Naive thymus-derived CD4-positive, alpha-beta T cell (primary cell): ENCODE measurements around the gene CAMTA1. TPM values are rescaled to one million over a fixed set of nuclear protein-coding genes. Genes with fewer than 3 reads are reported as not detected.

Experiments
- ATAC-seq: fragments of 150-1000 bp; cut with Tn5 transposase; 2 replicates; pipeline ENCODE4 v1.10.0; 2021; ENCODE audit warnings: mild to moderate bottlenecking, moderate library complexity
- CTCF ChIA-PET: fragments of 350-600 bp; sonication (Branson Sonifier 250); formaldehyde crosslinking; loops from one replicate; lab custom pipeline; 2021; ENCODE audit warnings: antibody characterized with exemption; lab: Charles Lee
- POLR2A ChIA-PET: fragments of 350-600 bp; sonication (Branson Sonifier 250); formaldehyde crosslinking; loops from one replicate; lab custom pipeline; 2021; ENCODE audit warnings: antibody characterized with exemption, inconsistent platforms; lab: Charles Lee
- DNase-seq, 9 donors: peaks; one replicate each; pipeline versions ENCODE4 v3.0.0 to v3.0.0-alpha.2; 2020 to 2022; ENCODE audit warnings: mixed read lengths in 1 of 9
- H3K27ac ChIP-seq: one replicate; pipeline ENCODE4 v1.7.0; 2013; ENCODE audit warnings: mild to moderate bottlenecking, low read depth, low read length, moderate library complexity
- H3K27me3 ChIP-seq, 2 donors: one replicate each; pipeline ENCODE4 v1.7.0; 2013; ENCODE audit warnings: low read length in 2 of 2, mild to moderate bottlenecking in 2 of 2, moderate library complexity in 2 of 2; ENCODE audit not compliant: control insufficient read depth in 2 of 2, insufficient read depth in 2 of 2
- H3K36me3 ChIP-seq, 3 experiments: 1 replicate in 2 of 3; 2 replicates in 1 of 3; pipeline ENCODE4 v1.7.0; 2013; ENCODE audit warnings: low read length in 3 of 3, mild to moderate bottlenecking in 3 of 3, moderate library complexity in 1 of 3; ENCODE audit not compliant: insufficient read depth in 3 of 3, control insufficient read depth in 2 of 3
- H3K4me1 ChIP-seq, 2 donors: one replicate each; pipeline ENCODE4 v1.7.0; 2013; ENCODE audit warnings: low read length in 2 of 2, mild to moderate bottlenecking in 2 of 2, moderate library complexity in 1 of 2; ENCODE audit not compliant: control insufficient read depth in 2 of 2, insufficient read depth in 2 of 2
- H3K4me3 ChIP-seq: 2 replicates; pipeline ENCODE4 v1.7.0; 2013; ENCODE audit warnings: mild to moderate bottlenecking, low read length
- H3K9me3 ChIP-seq, 3 experiments: 1 replicate in 2 of 3; 2 replicates in 1 of 3; pipeline ENCODE4 v1.7.0; 2013; ENCODE audit warnings: low read length in 3 of 3; ENCODE audit not compliant: control insufficient read depth in 2 of 3
- H3K27ac Mint-ChIP-seq, 9 donors: one replicate each; pipeline ENCODE4 v1.8.0; 2020 to 2022; ENCODE audit warnings: mixed read lengths in 9 of 9, mild to moderate bottlenecking in 8 of 9, moderate library complexity in 5 of 9, inconsistent platforms in 2 of 9
- H3K27me3 Mint-ChIP-seq, 5 donors: one replicate each; pipeline ENCODE4 v1.8.0; 2021 to 2022; ENCODE audit warnings: mixed read lengths in 5 of 5, mild to moderate bottlenecking in 1 of 5
- H3K36me3 Mint-ChIP-seq, 5 donors: one replicate each; pipeline ENCODE4 v1.8.0; 2020 to 2022; ENCODE audit warnings: mixed read lengths in 5 of 5, mild to moderate bottlenecking in 3 of 5, inconsistent platforms in 1 of 5
- H3K4me1 Mint-ChIP-seq, 7 donors: one replicate each; pipeline ENCODE4 v1.8.0; 2020 to 2022; ENCODE audit warnings: mixed read lengths in 7 of 7, mild to moderate bottlenecking in 3 of 7, inconsistent platforms in 1 of 7
- H3K4me3 Mint-ChIP-seq, 10 donors: one replicate each; pipeline ENCODE4 v1.8.0; 2020 to 2022; ENCODE audit warnings: mild to moderate bottlenecking in 10 of 10, mixed read lengths in 10 of 10, moderate library complexity in 6 of 10, inconsistent platforms in 2 of 10
- H3K9me3 Mint-ChIP-seq, 11 donors: one replicate each; pipeline ENCODE4 v1.8.0; 2020 to 2022; ENCODE audit warnings: mixed read lengths in 11 of 11, mild to moderate bottlenecking in 4 of 11, inconsistent platforms in 1 of 11, moderate library complexity in 1 of 11
- intact Hi-C, 2 donors: fragments of 100-400 bp; cut with micrococcal nuclease; formaldehyde crosslinking; loops; one replicate each; pipeline ENCODE4 v1.15.1; 2023
- polyA plus RNA-seq, 2 donors: library from polyadenylated mRNA; unstranded; fragments of 300-500 nt; fragmentation: Illumina TruSeq; gene quantifications; one replicate each; pipeline ENCODE4 v1.2.3, GENCODE V29; 2021
- total RNA-seq, 6 experiments: library from RNA in 5 of 6; stranded (reverse) in 5 of 6; gene quantifications; 1 replicate in 5 of 6; 2 replicates in 1 of 6; pipeline ENCODE4 v1.2.3 and lab custom pipeline; 2021 to 2026

The CAMTA1 gene
- total and polyA plus RNA-seq, 7 experiments from 2014 or later: 38.1 to 68.6 (median 42.6) TPM

GRCh38 chr1:6939363-6939762 is 154.1 kb downstream of the CAMTA1 start:
- no peak overlapping the region for H3K4me3 ChIP-seq
- intact Hi-C loops: no loop called here
- no peaks in the 10 kb centered on the region for H3K36me3 ChIP-seq
- ChIA-PET POLR2A (no interaction called here), CTCF (no interaction called here)
- Mint-ChIP-seq H3K27me3 (peaks cover 0 to 12% (median 8%) of the 10 kb centered on the region in 5 donors), H3K9me3 (no peaks in the 10 kb centered on the region), H3K36me3 (peaks cover 0 to 5% (median 0%) of the 10 kb centered on the region in 5 donors), H3K4me3 (no peak overlapping the region), H3K27ac (no peak overlapping the region), H3K4me1 (no peaks in the 10 kb centered on the region)
- no peak overlapping the region for H3K27ac ChIP-seq
- H3K9me3 ChIP-seq: no peaks in the 10 kb centered on the region
- DNase-seq: no peak
- no peaks in the 10 kb centered on the region for H3K27me3 ChIP-seq
- no peak for ATAC-seq
- no peaks in the 10 kb centered on the region for H3K4me1 ChIP-seq

- intact Hi-C loops: no loop called here
- no peak overlapping the region for H3K27ac ChIP-seq
- POLR2A ChIA-PET: no interaction called here
- Mint-ChIP-seq H3K27ac (no peak overlapping the region), H3K4me3 (no peak overlapping the region), H3K36me3 (peaks cover 0 to 5% (median 0%) of the 10 kb centered on the region in 5 donors), H3K9me3 (no peaks in the 10 kb centered on the region), H3K27me3 (peaks cover 0 to 12% (median 5%) of the 10 kb centered on the region in 5 donors), H3K4me1 (no peaks in the 10 kb centered on the region)
- no peak overlapping the region for H3K4me3 ChIP-seq
- H3K36me3 ChIP-seq: no peaks in the 10 kb centered on the region
- no peaks in the 10 kb centered on the region for H3K27me3 ChIP-seq
- DNase-seq: no peak
- H3K9me3 ChIP-seq: no peaks in the 10 kb centered on the region
- ATAC-seq: no peak
- H3K4me1 ChIP-seq: no peaks in the 10 kb centered on the region
- CTCF ChIA-PET: no interaction called here
These were observed 156.5 kb downstream of the CAMTA1 start for GRCh38 chr1:6941786-6942185.

GRCh38 chr1:6942990-6943389 is 157.7 kb downstream of the CAMTA1 start:
- DNase-seq (no peak), ATAC-seq (no peak)
- H3K36me3 ChIP-seq: no peaks in the 10 kb centered on the region
- H3K4me1 ChIP-seq: no peaks in the 10 kb centered on the region
- ChIA-PET POLR2A (no interaction called here), CTCF (no interaction called here)
- H3K36me3 Mint-ChIP-seq: peaks cover 0 to 5% (median 0%) of the 10 kb centered on the region in 5 donors
- H3K27me3 Mint-ChIP-seq: peaks cover 0 to 14% (median 5%) of the 10 kb centered on the region in 5 donors
- H3K27ac Mint-ChIP-seq: no peak overlapping the region
- no peak overlapping the region for H3K4me3 Mint-ChIP-seq
- no peaks in the 10 kb centered on the region for H3K4me1 Mint-ChIP-seq
- H3K9me3 ChIP-seq: no peaks in the 10 kb centered on the region
- intact Hi-C loops: no loop called here
- no peak overlapping the region for H3K27ac ChIP-seq
- H3K9me3 Mint-ChIP-seq: no peaks in the 10 kb centered on the region
- no peaks in the 10 kb centered on the region for H3K27me3 ChIP-seq
- H3K4me3 ChIP-seq: no peak overlapping the region

- intact Hi-C loops: no loop called here
- Histone ChIP-seq H3K27me3 (no peaks in the 10 kb centered on the region), H3K4me3 (no peak overlapping the region), H3K4me1 (no peaks in the 10 kb centered on the region), H3K27ac (no peak overlapping the region), H3K9me3 (no peaks in the 10 kb centered on the region), H3K36me3 (no peaks in the 10 kb centered on the region)
- ATAC-seq: no peak
- peaks cover 0 to 18% (median 7%) of the 10 kb centered on the region in 5 donors for H3K27me3 Mint-ChIP-seq
- no peak for DNase-seq
- peaks cover 0 to 5% (median 0%) of the 10 kb centered on the region in 5 donors for H3K36me3 Mint-ChIP-seq
- no peak overlapping the region for H3K4me3 Mint-ChIP-seq
- ChIA-PET POLR2A (no interaction called here), CTCF (no interaction called here)
- no peak overlapping the region for H3K27ac Mint-ChIP-seq
- H3K4me1 Mint-ChIP-seq: no peaks in the 10 kb centered on the region
- H3K9me3 Mint-ChIP-seq: no peaks in the 10 kb centered on the region
These were observed 159.2 kb downstream of the CAMTA1 start for GRCh38 chr1:6944434-6944833.

- H3K27me3 ChIP-seq: no peaks in the 10 kb centered on the region
- no peak overlapping the region for H3K27ac ChIP-seq
- Mint-ChIP-seq H3K4me1 (no peaks in the 10 kb centered on the region), H3K9me3 (no peaks in the 10 kb centered on the region), H3K4me3 (no peak overlapping the region), H3K36me3 (no peaks in the 10 kb centered on the region), H3K27me3 (peaks cover 0 to 11% (median 3%) of the 10 kb centered on the region in 5 donors), H3K27ac (no peak overlapping the region)
- H3K9me3 ChIP-seq: no peaks in the 10 kb centered on the region
- DNase-seq: no peak
- CTCF ChIA-PET: no interaction called here
- H3K36me3 ChIP-seq: no peaks in the 10 kb centered on the region
- ATAC-seq: no peak
- no peaks in the 10 kb centered on the region for H3K4me1 ChIP-seq
- no peak overlapping the region for H3K4me3 ChIP-seq
- POLR2A ChIA-PET: no interaction called here
- intact Hi-C loops: no loop called here
These were observed 162.7 kb downstream of the CAMTA1 start for GRCh38 chr1:6947952-6948351.

GRCh38 chr1:6948416-6948815 is 163.2 kb downstream of the CAMTA1 start:
- no peak for DNase-seq
- CTCF ChIA-PET: no interaction called here
- intact Hi-C loops: no loop called here

GRCh38 chr1:6948861-6949260 is 163.6 kb downstream of the CAMTA1 start:
- intact Hi-C loops: no loop called here
- Mint-ChIP-seq H3K4me3 (no peak overlapping the region), H3K27me3 (peaks cover 0 to 11% (median 3%) of the 10 kb centered on the region in 5 donors), H3K27ac (no peak overlapping the region), H3K9me3 (no peaks in the 10 kb centered on the region), H3K36me3 (no peaks in the 10 kb centered on the region), H3K4me1 (no peaks in the 10 kb centered on the region)
- ChIA-PET POLR2A (no interaction called here), CTCF (no interaction called here)
- H3K27ac ChIP-seq: no peak overlapping the region
- H3K36me3 ChIP-seq: no peaks in the 10 kb centered on the region
- no peaks in the 10 kb centered on the region for H3K9me3 ChIP-seq
- DNase-seq (no peak), ATAC-seq (no peak)
- H3K4me3 ChIP-seq: no peak overlapping the region
- no peaks in the 10 kb centered on the region for H3K4me1 ChIP-seq
- H3K27me3 ChIP-seq: no peaks in the 10 kb centered on the region

More at GRCh38 chr1:6948416-6948815, 163.2 kb downstream of the CAMTA1 start:
- no peak for ATAC-seq
- H3K36me3 ChIP-seq: no peaks in the 10 kb centered on the region
- no peaks in the 10 kb centered on the region for H3K4me1 ChIP-seq
- no peaks in the 10 kb centered on the region for H3K4me1 Mint-ChIP-seq
- no peak overlapping the region for H3K4me3 ChIP-seq
- H3K9me3 Mint-ChIP-seq: no peaks in the 10 kb centered on the region
- H3K27ac Mint-ChIP-seq: no peak overlapping the region
- H3K36me3 Mint-ChIP-seq: no peaks in the 10 kb centered on the region
- H3K27me3 ChIP-seq: no peaks in the 10 kb centered on the region
- POLR2A ChIA-PET: no interaction called here
- no peak overlapping the region for H3K27ac ChIP-seq
- H3K27me3 Mint-ChIP-seq: peaks cover 0 to 11% (median 3%) of the 10 kb centered on the region in 5 donors
- no peaks in the 10 kb centered on the region for H3K9me3 ChIP-seq
- no peak overlapping the region for H3K4me3 Mint-ChIP-seq
